Fibroblast of mammary gland (primary cell): ENCODE data around the gene DOK4.

Experiments used
- DNase-seq: peaks from one replicate; pipeline ENCODE4 v3.0.0-alpha.2; 2010; ENCODE audit warnings: low read depth
- H3K4me3 ChIP-seq: 2 replicates; pipeline ENCODE4 v1.5.1; 2011; ENCODE audit warnings: low read depth, mild to moderate bottlenecking, low read length, moderate library complexity; ENCODE audit not compliant: control insufficient read depth
- TF ChIP-seq, protein P1 (sequence below): conservative IDR thresholded peaks from 2 replicates; pipeline ENCODE4 v1.5.1; 2011; ENCODE audit warnings: low read depth, low read length, inconsistent platforms; ENCODE audit not compliant: control insufficient read depth, insufficient read depth

Gene DOK4

DNA sequence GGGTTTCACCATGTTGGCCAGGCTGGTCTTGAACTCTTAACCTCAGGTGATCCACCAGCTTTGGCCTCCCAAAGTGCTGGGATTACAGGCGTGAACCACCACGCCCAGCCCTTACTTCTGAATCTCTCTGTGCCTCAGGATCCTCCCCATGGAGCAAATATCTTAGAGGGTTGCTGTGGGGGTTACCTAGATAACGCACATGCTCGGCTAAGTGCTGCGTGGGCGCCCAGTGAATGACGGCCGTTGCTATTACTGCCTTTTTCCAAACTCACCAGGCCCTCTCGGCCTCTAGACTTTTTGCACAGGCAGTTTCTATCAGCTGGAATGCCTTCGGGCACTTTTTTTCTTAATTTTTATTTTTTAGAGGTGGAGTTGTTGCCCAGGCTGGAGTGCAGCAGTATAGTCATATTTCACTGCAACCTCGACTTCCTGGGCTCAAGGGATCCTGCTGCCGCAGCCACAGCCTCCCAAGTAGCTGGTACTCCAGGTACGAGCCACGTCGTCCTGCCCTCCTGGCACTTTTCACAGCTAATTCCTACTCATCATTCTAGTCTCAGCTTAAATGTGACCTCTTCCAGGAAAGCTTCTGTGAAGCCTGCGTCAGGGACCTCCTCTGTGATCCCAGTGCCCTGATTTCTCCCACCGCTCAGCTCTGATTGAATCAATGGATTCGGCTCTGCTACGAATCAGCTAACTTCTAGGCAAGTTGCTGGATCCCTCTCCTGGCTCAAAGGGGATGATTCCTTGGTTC is 41.5 kb upstream of the DOK4 start:
- no peak overlapping the region for H3K4me3 ChIP-seq
- DNase-seq = no peak
- TF ChIP-seq, protein P1, sequence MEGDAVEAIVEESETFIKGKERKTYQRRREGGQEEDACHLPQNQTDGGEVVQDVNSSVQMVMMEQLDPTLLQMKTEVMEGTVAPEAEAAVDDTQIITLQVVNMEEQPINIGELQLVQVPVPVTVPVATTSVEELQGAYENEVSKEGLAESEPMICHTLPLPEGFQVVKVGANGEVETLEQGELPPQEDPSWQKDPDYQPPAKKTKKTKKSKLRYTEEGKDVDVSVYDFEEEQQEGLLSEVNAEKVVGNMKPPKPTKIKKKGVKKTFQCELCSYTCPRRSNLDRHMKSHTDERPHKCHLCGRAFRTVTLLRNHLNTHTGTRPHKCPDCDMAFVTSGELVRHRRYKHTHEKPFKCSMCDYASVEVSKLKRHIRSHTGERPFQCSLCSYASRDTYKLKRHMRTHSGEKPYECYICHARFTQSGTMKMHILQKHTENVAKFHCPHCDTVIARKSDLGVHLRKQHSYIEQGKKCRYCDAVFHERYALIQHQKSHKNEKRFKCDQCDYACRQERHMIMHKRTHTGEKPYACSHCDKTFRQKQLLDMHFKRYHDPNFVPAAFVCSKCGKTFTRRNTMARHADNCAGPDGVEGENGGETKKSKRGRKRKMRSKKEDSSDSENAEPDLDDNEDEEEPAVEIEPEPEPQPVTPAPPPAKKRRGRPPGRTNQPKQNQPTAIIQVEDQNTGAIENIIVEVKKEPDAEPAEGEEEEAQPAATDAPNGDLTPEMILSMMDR = no peak

- no peak for DNase-seq
- TF ChIP-seq, protein P1 = no peak
- no peak overlapping the region for H3K4me3 ChIP-seq
Observed at GRCh38 chr16:57527027-57527426, 40.7 kb upstream of the DOK4 start.

- no peak overlapping the region for H3K4me3 ChIP-seq
- DNase-seq = no peak
- TF ChIP-seq, protein P1 = no peak
Observed at GRCh38 chr16:57526498-57526897, 40.2 kb upstream of the DOK4 start.

DNA sequence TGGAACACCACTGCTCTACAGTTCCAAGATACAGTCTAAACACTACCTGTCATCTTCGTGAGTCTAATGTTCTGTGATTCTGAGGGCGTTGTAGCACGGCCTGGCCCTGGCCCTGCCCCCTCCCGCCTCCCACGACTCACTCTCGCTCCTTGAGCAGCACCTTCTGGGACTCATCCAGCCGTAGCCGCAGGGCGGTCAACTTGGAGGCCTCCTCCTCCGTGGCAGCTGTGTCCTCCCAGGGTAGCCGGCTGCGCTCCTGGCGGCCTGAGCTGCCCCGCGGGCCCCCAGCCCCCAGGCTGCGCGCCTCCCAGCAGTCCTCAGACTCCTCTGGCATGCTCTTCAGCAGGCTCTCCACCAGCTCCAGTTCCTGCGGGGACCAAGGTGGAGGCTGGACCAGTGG is 39.5 kb upstream of the DOK4 start:
- TF ChIP-seq, protein P1 = no peak

GRCh38 chr16:57522960-57523359 is 36.7 kb upstream of the DOK4 start:
- TF ChIP-seq, protein P1 = no peak
- H3K4me3 ChIP-seq = no peak overlapping the region
- DNase-seq = no peak

More for the DNA sequence above, 39.5 kb upstream of the DOK4 start:
- H3K4me3 ChIP-seq = no peak overlapping the region
- DNase-seq = no peak

DNA sequence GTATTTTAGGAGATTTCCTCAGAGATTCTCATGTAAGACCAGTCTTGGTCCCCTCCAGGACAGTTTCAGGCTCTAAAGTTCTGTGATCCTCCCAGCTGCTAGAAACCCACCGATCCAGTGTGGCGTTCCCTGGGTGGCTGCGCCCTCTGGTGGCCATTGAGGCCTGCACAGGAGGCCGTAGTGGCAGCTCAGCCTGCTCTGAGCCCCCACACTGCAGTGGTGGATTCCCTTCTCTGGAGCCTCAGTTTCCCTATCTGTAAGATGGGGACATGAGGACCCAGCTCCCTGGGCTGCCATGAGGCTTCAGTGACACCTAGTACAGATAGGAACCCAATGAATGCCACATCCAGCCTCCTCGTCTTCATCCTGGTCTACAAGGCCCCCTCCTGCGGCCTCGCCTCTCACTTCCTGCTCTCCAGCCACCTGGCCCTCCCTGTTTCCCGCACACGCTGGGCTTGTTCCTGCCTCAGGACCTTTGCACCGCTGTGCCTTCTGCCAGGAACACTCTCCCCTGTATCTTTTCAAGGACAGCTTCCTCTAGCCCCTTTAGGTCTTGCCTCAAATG is 33.6 kb upstream of the DOK4 start:
- no peak overlapping the region for H3K4me3 ChIP-seq
- TF ChIP-seq, protein P1 = peak; percentile 98
- peak; percentile 57 for DNase-seq
